Measurements from ENCODE around the gene KRTAP21-1. TPM values are rescaled to one million over a fixed set of nuclear protein-coding genes. Genes with fewer than 3 reads are reported as not detected.

The KRTAP21-1 gene
- total and polyA plus RNA-seq, 4 donors: not detected

Small RNA genes within 50 kb of the gene (small RNA-seq; reads per million reads assigned to genes)
- gene AP000244.1 (ENCODE audit: low replicate concordance) (not detected), gene KRTAP21-3 (ENCODE audit: low replicate concordance) (not detected), gene KRTAP8-2P (ENCODE audit: low replicate concordance) (not detected)

Other genes with a start within 250 kb of the KRTAP21-1 start
- not detected for gene KRTAP19-6, start 213.6 kb downstream of the KRTAP21-1 start, total RNA-seq
- not detected for gene KRTAP19-6, start 213.6 kb downstream of the KRTAP21-1 start, polyA plus RNA-seq (ENCODE audit: insufficient read length in 2 of 2)
- not detected for gene KRTAP19-7, start 194.1 kb downstream of the KRTAP21-1 start, total RNA-seq
- gene KRTAP19-7, start 194.1 kb downstream of the KRTAP21-1 start, polyA plus RNA-seq (ENCODE audit: insufficient read length in 2 of 2): not detected
- gene KRTAP22-2, start 165.0 kb downstream of the KRTAP21-1 start, total RNA-seq: not detected
- not detected for gene KRTAP22-2, start 165.0 kb downstream of the KRTAP21-1 start, polyA plus RNA-seq (ENCODE audit: insufficient read length in 2 of 2)
- gene KRTAP6-3, start 163.0 kb downstream of the KRTAP21-1 start, total RNA-seq: not detected
- gene KRTAP6-3, start 163.0 kb downstream of the KRTAP21-1 start, polyA plus RNA-seq (ENCODE audit: insufficient read length in 2 of 2): not detected
- not detected for gene KRTAP6-2, start 156.5 kb downstream of the KRTAP21-1 start, total RNA-seq
- gene KRTAP6-2, start 156.5 kb downstream of the KRTAP21-1 start, polyA plus RNA-seq (ENCODE audit: insufficient read length in 2 of 2): not detected
- gene KRTAP22-1, start 154.3 kb downstream of the KRTAP21-1 start, total RNA-seq: not detected
- gene KRTAP22-1, start 154.3 kb downstream of the KRTAP21-1 start, polyA plus RNA-seq (ENCODE audit: insufficient read length in 2 of 2): not detected
- gene KRTAP6-1, start 141.5 kb downstream of the KRTAP21-1 start, total RNA-seq: not detected
- gene KRTAP6-1, start 141.5 kb downstream of the KRTAP21-1 start, polyA plus RNA-seq (ENCODE audit: insufficient read length in 2 of 2): not detected
- not detected for gene KRTAP20-1, start 139.0 kb downstream of the KRTAP21-1 start, total RNA-seq
- not detected for gene KRTAP20-1, start 139.0 kb downstream of the KRTAP21-1 start, polyA plus RNA-seq (ENCODE audit: insufficient read length in 2 of 2)
- gene KRTAP20-4, start 134.8 kb downstream of the KRTAP21-1 start, total RNA-seq: not detected
- not detected for gene KRTAP20-4, start 134.8 kb downstream of the KRTAP21-1 start, polyA plus RNA-seq (ENCODE audit: insufficient read length in 2 of 2)
- not detected for gene KRTAP20-2, start 120.2 kb downstream of the KRTAP21-1 start, total RNA-seq
- gene KRTAP20-2, start 120.2 kb downstream of the KRTAP21-1 start, polyA plus RNA-seq (ENCODE audit: insufficient read length in 2 of 2): not detected
- gene KRTAP20-3, start 112.6 kb downstream of the KRTAP21-1 start, total RNA-seq: not detected
- not detected for gene KRTAP20-3, start 112.6 kb downstream of the KRTAP21-1 start, polyA plus RNA-seq (ENCODE audit: insufficient read length in 2 of 2)
- gene KRTAP21-3, start 36.7 kb downstream of the KRTAP21-1 start, total RNA-seq: not detected
- gene KRTAP21-3, start 36.7 kb downstream of the KRTAP21-1 start, polyA plus RNA-seq (ENCODE audit: insufficient read length in 2 of 2): not detected
- not detected for gene KRTAP21-2, start 8.2 kb downstream of the KRTAP21-1 start, total RNA-seq
- not detected for gene KRTAP21-2, start 8.2 kb downstream of the KRTAP21-1 start, polyA plus RNA-seq (ENCODE audit: insufficient read length in 2 of 2)
- not detected for gene KRTAP8-1, start 57.8 kb upstream of the KRTAP21-1 start, total RNA-seq
- not detected for gene KRTAP8-1, start 57.8 kb upstream of the KRTAP21-1 start, polyA plus RNA-seq (ENCODE audit: insufficient read length in 2 of 2)
- not detected for gene KRTAP7-1, start 74.3 kb upstream of the KRTAP21-1 start, total RNA-seq
- not detected for gene KRTAP7-1, start 74.3 kb upstream of the KRTAP21-1 start, polyA plus RNA-seq (ENCODE audit: insufficient read length in 2 of 2)
- gene KRTAP11-1, start 126.2 kb upstream of the KRTAP21-1 start, total RNA-seq: not detected
- not detected for gene KRTAP11-1, start 126.2 kb upstream of the KRTAP21-1 start, polyA plus RNA-seq (ENCODE audit: insufficient read length in 2 of 2)